ENCODE measurements around the gene HABP2. TPM values are rescaled to one million over a fixed set of nuclear protein-coding genes. Genes with fewer than 3 reads are reported as not detected.

HABP2 gene
- total and polyA plus RNA-seq, 2 of the 4 experiments (the other 2 are of a cell fraction), result not detected

- H2BK5ac ChIP-seq (ENCODE audit: low read depth, low read length, poor library complexity, severe bottlenecking), result no peak overlapping the region
- H3K4ac ChIP-seq (ENCODE audit: low read depth, low read length), result no peak overlapping the region
- H2AFZ ChIP-seq (replicated peaks; ENCODE audit: low read length, poor library complexity), result no peak overlapping the region
- no peak overlapping the region for H3K4me3 ChIP-seq (ENCODE audit: insufficient read depth, low read depth, low read length)
- H2BK15ac ChIP-seq (ENCODE audit: low read depth, low read length), result no peak overlapping the region
- H3K27ac ChIP-seq (ENCODE audit: insufficient read depth, low read length), result no peak overlapping the region
- intact Hi-C loops (cut with micrococcal nuclease) (no loop called here), in situ Hi-C loops (cut with MboI; ENCODE audit: low sequenced_read_pairs) (no loop called here), dilution Hi-C loops (cut with HindIII; ENCODE audit: low sequenced_read_pairs, unreplicated experiment) (no loop called here)
- TF ChIP-seq MAZ (IDR thresholded peaks at IDR 0.05; ENCODE audit: borderline replicate concordance, low read depth, low read length), result no peak
- TF ChIP-seq RCOR1 (IDR thresholded peaks at IDR 0.05; ENCODE audit: insufficient replicate concordance, low read length), result no peak
- TF ChIP-seq CTCF (conservative IDR thresholded peaks at IDR 0.05; ENCODE audit: low read depth, low read length), result no peak
- TF ChIP-seq MXI1 (IDR thresholded peaks at IDR 0.05; ENCODE audit: borderline replicate concordance, low read depth, low read length), result no peak
- no peaks in the 10 kb centered on the region for H3K36me3 ChIP-seq (ENCODE audit: control insufficient read depth, insufficient read depth, low read length)
- ATAC-seq (ENCODE audit: low read depth) (no peak), DNase-seq (peak; percentile 12)
- H4K20me1 ChIP-seq (ENCODE audit: insufficient read depth, low read length), result no peaks in the 10 kb centered on the region
- H4K5ac ChIP-seq (ENCODE audit: low read depth, low read length), result no peak overlapping the region
- H2BK120ac ChIP-seq (ENCODE audit: low read depth, low read length), result no peak overlapping the region
- no peak overlapping the region for H3K23ac ChIP-seq (ENCODE audit: low read depth, low read length)
- 0 out of 2 replicates have a peak, but pooled peaks cover 1% of the 10 kb centered on the region for H3K9me3 ChIP-seq (ENCODE audit: control insufficient read depth, insufficient read depth, low read length)
- no peak overlapping the region for H3K4me2 ChIP-seq (ENCODE audit: low read depth, low read length)
- H2AK5ac ChIP-seq (ENCODE audit: low read depth, low read length), result no peak overlapping the region
- no peak overlapping the region for H2AK9ac ChIP-seq (replicated peaks; ENCODE audit: low read depth, low read length, poor library complexity)
- no CpG with 5 or more reads among the region's 4 CpGs for WGBS, 2 experiments (ENCODE audit: extremely low coverage in 2 of 2, insufficient read length in 1 of 2)
- ChIA-PET CTCF (interaction anchor here (1.0 kb wide), 1 partner anchor 9 kb away, joined by 3 read pairs; no protein-coding TSS in a partner anchor), POLR2A (ENCODE audit: unreplicated experiment) (no interaction called here)
- H3K9me1 ChIP-seq (ENCODE audit: insufficient read depth, low read length), result no peaks in the 10 kb centered on the region
- BruUV-seq (replicated peaks), result no TSS peak
- H3K4me1 ChIP-seq (ENCODE audit: control insufficient read depth, insufficient read depth, low read length), result no peaks in the 10 kb centered on the region
- no peak overlapping the region for H4K91ac ChIP-seq (ENCODE audit: insufficient read depth, low read depth, low read length)
- H3K79me1 ChIP-seq (ENCODE audit: low read depth in 1 of 2, low read length in 2 of 2), result no peaks in the 10 kb centered on the region
- no peak overlapping the region for H3K18ac ChIP-seq (ENCODE audit: low read depth, low read length)
- H3K27me3 ChIP-seq (ENCODE audit: control insufficient read depth, insufficient read depth, low read length), result no peaks in the 10 kb centered on the region
- H3K9ac ChIP-seq (ENCODE audit: low read depth, low read length), result no peak overlapping the region
- H4K8ac ChIP-seq (ENCODE audit: low read depth in 2 of 2, low read length in 2 of 2), result no peak overlapping the region
- no peak overlapping the region for H3K14ac ChIP-seq (replicated peaks; ENCODE audit: low read depth, low read length)
- no peak overlapping the region for H2BK20ac ChIP-seq (ENCODE audit: low read depth, low read length)
- H3K56ac ChIP-seq (ENCODE audit: extremely low read depth, insufficient read depth, low read length), result no peak overlapping the region
Observed at GRCh38 chr10:113576852-113577251, 24.0 kb downstream of the HABP2 start.

All from IMR-90 (cell line).